NCI-H1092 treated with DMSO at 0.1 percent for 48 hours (cell line): Measurements from ENCODE around the gene SLC8B1.

ENCODE experiments used
- DNase-seq: peaks from one replicate; lab custom pipeline; 2025; lab: John Stamatoyannopoulos, UW

Gene SLC8B1

DNA sequence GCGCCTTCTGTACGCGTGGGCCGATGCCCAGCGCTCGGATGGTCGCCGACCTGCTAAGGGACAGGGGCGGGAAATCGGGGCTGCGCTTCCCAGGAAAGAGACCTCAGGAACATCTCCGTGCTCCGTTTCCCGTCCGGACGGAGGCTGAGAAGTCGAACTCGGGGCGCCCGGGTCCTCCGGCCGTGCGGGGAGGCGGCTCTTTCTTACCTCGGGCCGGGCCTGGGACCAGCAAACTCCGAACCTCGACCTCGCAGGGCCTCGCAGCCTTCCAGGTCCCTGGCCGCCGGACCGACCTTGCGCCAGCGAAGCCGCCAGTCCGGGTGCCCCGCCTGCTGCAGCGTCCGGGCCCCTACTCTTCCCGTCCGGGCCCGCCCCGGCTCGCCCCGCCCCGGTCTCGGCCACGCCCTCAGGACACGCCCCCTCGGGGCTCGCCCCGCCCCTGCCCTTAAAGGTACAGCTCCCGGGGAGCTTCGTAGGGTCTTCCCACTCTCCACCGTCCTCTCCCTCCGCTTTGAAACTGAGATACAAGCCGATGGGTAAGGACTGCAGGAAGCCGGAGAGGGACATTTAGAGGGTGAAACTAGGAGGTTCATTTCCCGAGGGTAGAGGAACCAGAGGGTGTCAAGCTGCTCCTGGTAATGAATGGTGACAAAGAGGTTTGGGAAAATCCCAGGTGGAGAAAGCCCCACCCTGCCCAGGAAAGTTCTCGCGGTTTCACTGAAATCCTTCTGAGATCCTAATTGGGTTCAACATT lies at the start of gene SLC8B1:
Gene SLC8B1 (minus strand): TSS at position 324 of the 754 bp plus-strand sequence. CDS start 2,231 bp downstream, outside the sequence.
- peak; percentile 17 for DNase-seq

DNA sequence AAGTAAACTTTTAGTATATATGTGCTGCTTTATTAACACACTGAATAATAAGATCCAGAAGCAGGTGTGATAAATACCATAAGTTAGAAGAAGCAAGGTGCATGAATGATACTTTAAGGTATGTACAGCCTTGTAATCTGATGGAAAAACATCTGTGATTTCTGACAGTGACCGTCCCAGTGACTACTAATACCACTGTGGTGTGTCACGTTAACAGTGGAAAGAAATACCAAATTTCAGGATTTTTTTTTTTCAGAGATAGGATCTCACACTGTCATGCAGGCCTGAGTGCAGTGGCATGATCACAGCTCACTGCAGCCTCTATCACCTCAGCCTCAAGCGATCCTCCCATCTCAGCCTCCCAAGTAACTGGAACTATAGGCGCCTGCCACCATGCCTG lies 47.3 kb upstream of the SLC8B1 start:
- DNase-seq, result no peak

DNA sequence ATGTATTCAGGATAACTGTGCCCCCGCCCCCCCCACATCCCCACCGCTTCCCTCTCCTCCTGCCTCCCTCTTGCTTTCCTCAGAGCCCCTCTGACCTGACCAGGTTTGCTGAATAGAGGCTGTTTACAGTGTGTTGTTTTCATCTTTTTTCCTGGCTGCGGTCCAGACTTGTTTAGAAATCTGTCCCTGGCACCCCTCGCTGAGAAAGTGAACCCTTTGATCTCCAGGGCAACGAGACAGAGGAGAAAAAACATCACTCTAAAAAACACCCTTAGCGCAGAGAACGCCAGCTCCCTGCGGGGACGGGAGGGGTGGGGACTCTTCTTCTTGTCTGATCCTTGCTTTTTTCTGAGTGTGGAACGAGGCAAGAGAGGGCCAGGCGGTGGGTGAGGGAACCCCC lies 46.3 kb upstream of the SLC8B1 start:
- DNase-seq, result no peak

DNA sequence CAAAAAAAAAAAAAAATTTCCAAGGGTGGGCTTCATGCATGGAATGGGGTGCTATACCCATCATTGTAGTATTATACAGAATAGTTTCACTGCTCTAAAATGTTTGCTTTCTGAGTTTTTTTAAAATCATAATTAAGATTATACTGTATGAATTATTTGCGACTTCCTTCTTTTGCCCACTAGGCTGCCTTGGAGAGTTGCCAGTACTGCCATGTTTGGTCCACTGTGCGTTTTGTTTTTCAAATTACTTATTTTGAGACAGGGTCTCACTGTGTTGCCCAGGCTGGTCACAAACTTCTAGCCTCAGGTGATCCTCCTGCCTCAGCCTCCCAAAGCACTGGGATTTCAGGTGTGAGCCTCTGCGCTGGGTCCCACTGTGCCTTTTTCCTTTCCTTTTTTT lies 43.4 kb upstream of the SLC8B1 start:
- no peak for DNase-seq

DNA sequence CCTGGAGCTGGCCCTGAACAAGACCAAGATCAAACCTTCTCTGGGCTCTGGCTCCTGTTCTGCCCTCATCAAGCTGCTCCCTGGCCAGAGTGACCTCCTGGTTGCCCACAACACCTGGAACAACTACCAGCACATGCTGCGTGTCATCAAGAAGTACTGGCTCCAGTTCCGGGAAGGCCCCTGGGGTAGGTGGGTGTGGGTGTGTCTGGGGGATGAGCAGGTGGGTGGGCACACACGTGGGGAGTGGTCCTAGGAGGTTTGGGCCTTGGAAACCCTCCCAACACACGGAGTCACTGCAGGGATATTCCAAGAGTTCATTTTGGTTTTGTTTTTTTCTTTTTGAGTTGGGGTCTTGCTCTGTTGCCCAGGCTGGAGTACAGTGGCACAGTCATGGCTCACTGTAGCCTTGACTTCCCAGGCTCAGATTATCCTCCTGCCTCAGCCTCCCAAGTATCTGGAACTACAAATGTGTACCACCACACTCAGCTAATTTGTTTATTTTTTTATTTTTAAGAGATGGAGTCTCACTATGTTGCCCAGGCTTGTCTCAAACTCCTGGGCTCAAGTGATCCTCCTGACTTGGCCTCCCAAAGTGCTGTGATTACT lies 40.0 kb upstream of the SLC8B1 start:
- no peak for DNase-seq

DNA sequence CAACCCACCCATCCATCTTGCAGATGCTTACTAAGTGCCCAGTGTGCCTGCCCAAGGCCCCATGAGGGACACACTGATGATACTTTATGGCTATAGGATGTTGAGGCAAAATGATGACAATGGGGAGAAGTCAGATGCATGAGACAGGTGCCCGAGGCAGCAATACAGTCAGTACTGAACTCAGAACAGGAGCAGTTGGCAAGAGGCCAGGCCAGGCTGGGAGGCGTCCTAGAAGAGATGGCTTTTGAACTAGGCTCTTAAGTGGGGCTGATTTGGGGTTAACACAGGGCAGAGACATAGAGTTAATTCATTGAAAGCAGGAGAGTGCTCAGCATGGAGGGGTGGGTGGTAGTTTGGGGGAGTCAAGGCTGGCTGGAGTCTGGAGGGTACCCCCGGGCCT lies 39.1 kb upstream of the SLC8B1 start:
- DNase-seq, result no peak

DNA sequence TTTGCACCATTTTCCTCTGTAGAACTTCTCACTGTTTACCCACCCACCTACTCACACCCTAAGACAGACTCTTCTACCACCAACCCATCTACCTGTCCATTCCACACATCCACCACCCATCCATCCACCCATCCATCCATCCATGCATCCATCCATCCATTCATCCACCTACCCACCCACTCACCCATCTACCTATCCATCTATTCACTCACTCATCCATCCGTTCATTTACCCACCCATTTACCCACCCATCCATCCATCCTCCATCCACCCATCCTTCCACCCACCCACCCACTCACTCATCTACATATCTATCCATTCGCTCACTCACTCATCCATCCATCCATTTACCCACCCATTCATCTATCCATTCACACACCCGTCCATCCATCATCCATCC lies 38.5 kb upstream of the SLC8B1 start:
- no peak for DNase-seq

DNA sequence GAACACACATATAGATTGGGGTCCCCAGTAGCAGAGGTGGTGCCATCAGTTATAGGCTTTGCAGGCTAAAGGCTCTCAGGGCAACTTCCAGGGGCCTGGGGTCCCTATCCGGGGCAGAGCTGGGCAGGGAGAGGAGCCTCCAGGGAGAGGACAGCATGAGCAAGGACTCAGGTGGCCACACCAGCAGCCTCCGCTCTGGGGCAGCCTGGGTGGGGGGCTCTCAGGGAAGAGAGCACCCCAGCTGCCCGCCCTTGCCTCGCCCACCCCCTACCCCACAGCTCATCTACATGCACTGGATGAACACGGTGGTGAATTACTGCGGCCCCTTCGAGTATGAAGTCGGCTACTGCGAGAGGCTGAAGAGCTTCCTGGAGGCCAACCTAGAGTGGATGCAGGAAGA lies 37.5 kb upstream of the SLC8B1 start:
- no peak for DNase-seq

DNA sequence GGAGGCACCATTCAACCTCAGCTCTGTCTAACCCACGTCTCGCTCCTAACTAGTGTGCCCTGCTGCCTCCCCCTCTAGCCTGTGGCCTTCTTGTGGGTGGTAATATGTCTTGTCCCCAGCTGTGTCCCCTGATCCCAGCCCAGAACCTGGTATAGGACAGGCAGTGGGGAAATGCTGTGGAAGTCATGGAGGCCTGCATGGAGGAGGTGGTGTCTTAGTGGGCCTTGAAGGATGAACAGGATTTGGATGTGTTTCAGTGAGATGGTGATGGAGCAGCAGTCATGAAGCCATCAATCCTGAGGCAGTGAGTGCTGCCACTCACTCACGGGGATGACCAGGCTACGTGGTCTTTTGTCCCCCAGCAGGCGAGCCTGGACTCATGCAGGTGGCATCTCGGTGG lies 36.9 kb upstream of the SLC8B1 start:
- no peak for DNase-seq

DNA sequence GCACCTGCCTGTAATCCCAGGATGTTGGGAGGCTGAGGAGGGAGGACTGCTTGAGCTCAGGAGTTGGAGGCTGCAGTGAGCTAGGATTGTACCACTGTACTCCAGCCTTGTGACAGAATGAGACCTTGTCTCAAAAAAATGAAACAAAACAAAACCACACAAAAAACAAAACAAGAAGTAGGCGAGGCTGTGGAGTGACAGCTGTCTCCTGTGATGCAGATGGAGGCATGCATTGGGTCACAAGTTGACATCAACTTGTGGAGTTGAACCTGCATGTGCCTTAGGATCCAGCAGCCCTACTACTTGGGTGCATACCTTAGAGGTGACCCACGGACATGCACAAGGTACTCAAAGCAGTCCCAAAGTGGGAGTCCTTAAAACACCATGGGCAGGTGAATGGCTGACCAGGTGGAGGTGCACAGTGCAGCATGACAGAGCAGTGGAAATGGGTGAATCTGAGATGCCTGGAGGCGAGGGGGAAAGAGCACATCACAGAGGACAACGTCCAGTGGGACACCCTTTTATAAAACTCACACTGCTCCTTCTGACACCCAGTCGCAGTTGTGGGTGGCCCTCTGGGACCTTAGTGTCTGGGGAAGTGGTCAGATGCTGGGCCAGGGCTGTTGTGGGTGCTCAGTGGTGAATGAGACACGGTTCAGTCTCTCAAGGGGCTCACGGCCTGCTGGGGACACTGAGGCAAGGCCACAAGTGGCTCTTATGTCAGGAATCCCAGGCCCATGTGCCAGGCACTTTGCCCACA lies 36.2 kb upstream of the SLC8B1 start:
- no peak for DNase-seq

DNA sequence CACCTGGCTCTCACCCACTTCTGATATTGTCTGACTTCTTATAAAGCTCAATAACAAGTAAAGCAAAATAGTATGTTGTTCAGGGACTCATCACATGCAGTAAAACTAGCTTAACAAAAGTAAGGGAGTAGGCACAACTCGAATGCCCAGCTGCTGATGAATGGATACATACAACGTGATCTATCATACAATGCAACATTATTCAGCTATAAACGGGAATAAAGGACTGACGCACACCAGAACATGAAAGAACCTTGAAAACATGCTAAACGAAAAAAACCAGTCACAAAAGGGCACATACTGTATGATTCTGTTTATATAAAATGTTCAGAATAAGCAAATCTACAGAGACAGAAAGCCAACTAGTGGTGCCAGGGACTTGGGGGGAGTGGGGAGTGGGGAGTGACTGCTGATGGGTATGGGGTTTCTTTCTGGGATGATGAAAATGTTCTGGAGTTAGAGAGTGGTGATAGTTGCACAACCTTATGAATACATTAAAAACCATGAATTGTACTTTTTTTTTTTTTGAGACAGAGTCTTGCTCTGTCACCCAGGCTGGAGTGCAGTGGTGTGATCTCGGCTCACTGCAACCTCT lies 34.6 kb upstream of the SLC8B1 start:
- DNase-seq, result no peak

DNA sequence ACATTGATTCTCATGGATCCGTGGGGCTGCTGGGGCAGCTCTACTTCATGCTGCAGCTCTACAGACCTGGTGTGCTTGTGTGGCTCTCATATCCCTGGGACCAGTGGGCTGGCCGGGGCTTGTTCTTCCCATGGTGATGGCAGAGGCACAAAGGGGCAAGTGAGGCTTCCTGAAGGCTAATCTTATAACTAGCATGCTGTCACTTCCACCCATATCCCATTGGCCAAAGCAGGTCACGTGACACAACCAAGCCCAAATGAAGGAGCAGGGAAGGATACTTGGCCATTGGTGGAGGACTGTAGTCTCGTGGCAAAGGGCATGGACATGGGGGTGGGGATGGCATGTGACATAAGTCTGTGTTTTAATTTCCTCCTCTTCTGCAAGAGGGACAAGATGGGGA lies 33.4 kb upstream of the SLC8B1 start:
- DNase-seq, result no peak

DNA sequence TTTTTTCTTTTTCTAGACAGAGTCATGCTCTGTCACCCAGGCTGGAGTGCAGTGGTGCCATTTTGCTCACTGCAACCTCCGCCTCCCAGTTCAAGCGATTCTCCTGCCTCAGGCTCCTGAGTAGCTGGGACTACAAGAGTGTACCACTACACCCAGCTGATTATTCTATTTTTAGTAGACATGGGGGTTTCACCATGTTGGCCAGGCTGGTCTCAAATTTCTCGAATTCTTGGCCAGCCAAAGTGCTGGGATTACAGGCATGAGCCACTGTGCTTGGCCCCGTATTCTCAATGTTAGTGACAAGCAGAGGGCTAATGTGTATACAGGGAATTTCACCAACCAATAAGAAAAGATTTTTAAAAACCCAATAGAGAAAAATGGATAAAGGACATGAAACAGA lies 31.9 kb upstream of the SLC8B1 start:
- DNase-seq, result no peak

DNA sequence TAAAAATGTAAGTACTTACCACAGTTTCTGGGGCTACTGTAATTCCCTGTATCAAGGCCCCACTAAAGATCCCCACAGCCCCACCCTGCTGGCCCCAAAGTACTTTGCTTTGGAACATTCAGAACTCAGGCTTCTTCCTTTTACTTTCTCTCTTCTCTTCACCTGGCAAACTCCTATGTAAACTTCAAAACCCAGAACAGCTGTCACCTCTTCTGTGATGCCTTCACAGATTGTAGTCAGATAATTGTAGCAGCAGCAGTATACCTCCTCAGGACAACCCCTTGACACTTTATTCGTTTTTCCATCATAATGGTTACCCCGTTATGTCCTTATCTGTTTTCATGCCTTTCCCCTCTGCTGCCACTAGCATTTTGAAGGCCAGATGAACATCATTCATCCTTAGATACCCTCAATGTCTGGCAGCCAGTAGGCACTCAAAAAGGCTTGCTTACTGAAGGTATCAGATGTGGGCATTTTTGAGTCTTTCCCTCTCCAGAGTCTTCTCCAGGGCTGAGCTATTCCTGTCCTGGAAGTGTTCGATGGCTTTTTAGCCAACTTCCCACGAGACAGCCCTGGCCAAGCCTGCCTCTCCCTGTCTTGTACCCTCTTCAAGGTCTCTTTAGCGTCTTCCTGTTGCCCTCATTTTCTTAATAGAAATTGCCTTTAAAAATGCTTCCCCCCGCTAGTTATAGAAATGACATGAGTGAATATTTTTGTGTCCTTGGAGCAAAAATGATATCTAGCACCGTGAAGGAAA lies 30.9 kb upstream of the SLC8B1 start:
- DNase-seq, result no peak

DNA sequence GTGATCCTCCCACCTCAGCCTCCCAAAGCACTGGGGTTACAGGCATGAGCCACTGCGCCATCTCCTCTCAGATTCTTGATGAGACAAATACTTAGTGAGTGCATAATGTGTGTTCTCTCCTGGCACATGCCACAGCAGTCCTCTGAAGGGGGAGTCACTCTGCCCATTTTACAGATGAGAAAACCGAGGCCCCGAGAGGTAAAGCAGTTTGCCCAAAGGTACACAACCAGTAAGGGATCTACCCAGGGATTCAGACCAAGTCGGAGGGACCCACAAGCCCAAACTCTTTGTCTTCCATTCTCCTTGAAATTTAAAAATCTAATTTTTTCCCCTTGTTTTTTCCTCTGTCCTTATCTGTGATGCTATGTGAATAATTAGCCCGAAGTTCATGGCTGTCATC lies 29.8 kb upstream of the SLC8B1 start:
- DNase-seq, result no peak

DNA sequence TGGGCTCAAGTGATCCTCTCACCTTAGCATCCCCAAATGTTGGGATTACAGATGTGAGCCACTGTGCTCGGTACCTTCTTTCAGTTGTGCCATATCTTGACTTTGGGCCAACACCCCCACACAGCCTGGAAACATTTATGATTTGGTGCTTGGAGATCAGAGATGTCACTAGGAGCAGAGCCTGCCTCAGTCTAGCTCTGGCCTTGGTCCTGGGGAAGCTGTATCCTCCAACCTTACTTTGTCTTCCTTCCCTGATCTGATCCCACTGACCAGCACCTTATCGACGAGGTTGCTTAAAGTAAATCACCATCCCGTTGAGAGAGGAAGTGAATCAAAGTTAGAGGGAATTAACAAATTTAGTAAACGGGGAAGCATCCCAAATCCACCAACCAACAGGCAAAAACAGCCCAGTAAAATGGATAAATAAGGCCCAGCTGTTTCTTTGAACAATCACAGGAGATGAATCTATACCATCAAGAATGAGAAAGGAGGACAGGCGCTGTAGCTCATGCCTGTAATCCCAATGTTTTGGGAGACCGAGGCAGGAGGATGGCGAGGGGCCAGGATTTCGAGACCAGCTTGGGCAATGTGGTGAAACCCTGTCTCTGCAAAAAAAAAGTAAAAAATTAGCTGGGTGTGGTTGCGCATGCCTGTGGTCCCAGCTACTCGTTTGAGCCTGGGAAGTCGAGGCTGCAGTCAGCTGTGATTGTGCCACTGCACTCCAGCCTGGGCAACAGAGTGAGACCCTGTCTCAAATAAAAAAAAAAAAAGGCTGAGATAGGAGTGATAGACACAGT lies 26.9 kb upstream of the SLC8B1 start:
- DNase-seq, result no peak

DNA sequence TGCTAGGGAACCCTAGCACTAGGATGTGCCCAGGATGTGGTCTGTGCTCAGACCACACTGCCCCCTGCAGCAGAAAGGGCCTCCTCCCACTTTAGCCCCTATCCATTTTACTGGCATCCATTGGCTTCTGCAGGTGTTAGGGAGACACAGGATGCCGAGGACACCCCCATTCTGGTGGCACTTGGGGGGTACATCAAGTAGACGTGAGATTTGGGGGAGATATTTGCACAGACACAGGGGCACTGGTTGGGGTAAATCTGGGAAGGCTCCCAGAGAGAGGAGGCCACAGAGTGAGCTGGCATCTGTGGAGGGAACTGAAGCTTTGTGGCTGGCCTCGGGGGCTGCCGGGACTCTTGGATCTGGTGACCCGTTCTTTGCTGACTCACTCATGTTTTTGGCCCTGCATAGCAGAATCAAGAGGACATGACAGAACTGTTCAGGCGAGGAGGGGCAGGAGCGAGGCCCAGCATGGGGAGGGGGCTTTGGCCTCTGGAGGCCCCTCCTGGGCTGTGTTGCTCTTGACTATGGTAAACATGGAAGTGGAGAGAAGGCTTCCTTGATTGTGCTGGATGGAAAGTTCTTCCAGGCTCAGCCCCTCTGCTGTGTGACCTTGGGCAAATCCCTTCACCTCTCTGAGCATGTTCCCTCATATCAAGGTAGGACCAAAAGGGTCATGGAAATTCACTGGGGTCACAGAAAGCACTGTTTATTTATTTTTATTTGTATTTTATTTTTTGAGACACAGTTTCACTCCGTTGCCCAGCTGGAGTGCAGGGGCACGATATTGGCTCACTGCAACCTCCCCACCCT lies 25.2 kb upstream of the SLC8B1 start:
- DNase-seq, result no peak

DNA sequence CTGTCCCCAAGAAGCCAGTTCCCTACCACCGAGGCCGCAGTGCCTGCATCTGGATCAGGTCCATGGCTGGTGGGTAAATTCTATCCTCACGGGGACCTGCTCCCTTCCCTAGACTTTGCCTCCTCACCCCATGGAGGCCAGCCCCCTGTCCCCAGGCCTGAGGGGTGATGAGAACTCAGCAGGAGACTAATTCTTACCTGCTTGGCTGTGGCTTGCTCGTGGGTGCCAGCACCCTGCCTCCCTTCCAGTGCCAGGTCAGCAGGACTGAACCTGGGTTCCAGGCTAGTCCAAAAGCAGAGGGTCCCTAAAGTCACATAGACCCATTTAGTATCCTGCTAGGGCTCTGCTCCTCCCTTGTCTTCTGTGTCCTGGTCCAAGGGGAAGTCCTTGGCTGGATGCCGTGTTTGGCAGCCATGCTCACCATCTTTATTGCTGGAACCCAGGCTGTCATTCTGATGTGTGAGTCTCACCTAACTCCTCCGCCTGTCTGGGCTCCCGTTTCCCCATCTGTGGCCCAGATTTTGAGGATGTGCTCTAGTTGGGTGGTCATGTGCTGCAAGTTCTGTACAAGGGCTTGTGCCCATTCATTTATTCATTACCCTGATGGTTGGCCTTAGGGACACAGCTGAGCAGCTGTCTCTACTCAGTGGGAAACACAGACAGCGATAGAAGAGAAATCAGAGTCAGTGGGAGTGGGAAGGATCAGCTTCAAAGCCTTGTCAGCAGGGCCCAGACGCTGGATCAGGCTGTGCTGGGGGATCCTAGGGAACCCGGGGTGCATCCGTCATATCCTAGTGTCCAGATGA lies 24.4 kb upstream of the SLC8B1 start:
- no peak for DNase-seq

DNA sequence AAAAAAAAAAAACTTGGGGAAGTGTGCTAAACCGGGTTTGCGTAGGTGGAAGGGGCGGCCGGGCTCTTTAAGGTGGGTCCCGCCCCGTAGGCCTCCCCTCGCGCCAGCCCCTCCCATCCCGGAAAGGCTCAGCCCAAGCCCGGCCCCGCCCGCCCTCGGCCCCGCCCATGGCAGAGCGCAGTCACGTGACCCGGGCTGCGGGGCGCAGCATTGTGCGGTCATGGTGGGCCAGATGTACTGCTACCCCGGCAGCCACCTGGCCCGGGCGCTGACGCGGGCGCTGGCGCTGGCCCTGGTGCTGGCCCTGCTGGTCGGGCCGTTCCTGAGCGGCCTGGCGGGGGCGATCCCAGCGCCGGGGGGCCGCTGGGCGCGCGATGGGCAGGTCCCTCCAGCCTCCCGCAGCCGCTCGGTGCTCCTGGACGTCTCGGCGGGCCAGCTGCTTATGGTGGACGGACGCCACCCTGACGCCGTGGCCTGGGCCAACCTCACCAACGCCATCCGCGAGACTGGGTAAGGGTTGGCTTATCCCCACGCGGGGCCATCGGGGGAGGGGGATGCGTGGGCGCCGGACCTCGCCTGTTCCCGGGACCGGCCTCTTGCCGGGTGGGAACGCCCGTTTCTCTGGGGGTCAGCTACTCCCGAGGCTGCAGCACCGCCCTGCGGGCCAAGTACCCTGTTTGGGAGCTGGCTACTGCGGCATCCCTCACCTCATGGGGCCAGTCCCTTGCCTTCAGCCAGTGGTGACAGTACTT lies 23.6 kb upstream of the SLC8B1 start, which contains the start of gene PLBD2:
Gene PLBD2 (plus strand): TSS at position 207 of the 752 bp plus-strand sequence. CDS start 14 bp downstream, at position 221.
- DNase-seq, result peak; percentile 76
